ENCODE data around the gene DISC1.
A peak's percentile ranks its signal among the peaks of the same experiment; 100 is the strongest.
"Not testable (repeated sequence)": the region's sequence is repeated elsewhere in the genome, so short reads cannot be mapped to it uniquely, and the experiment has no call there.

DISC1 gene

GRCh38 chr1:231634323-231635013 lies 7.9 kb downstream of the DISC1 start:
- FAIRE-seq: no peak

DNA sequence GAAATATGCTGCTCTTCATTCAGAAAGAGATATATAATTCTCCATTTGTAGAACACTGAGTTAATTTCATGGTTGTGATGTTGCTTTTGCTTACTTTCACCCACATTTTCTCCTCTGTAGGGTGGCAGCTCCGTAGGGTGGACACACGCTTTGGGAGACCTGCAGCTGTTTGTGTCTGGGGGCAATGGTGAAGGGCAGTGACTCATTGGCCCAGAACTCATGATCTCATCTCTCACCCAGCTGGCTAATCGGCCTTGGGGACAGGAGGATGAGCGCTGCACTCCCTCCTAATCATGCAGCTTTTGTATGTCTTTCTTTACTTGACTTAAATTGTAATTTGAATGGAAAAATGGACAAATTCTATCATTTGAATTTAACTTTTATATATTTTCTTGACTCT lies 9.6 kb downstream of the DISC1 start:
- FAIRE-seq (peak; percentile 91), DNase-seq (ENCODE audit: insufficient read length, low spot score) (peak; percentile 78)

More at GRCh38 chr1:231634323-231635013, 7.9 kb downstream of the DISC1 start:
- DNase-seq (ENCODE audit: insufficient read length, low spot score): no peak

DNA sequence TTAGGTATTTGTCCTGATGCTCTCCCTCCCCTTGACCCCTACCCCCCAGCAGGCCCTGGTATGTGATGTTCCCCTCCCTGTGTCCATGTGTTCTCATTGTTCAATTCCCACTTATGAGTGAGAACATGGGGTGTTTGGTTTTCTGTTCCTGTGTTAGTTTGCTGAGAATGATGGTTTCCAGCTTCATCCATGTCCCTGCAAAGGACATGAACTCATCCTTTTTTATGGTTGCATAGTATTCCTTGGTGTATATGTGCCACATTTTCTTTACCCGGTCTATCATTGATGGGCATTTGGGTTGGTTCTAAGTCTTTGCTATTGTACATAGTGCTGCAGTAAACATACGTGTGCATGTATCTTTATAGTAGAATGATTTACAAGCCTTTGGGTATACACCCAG lies 10.3 kb downstream of the DISC1 start:
- not testable (repeated sequence) for DNase-seq (ENCODE audit: insufficient read length, low spot score); FAIRE-seq

- DNase-seq (ENCODE audit: insufficient read length, low spot score) (no peak), FAIRE-seq (no peak)
These were observed 12.1 kb downstream of the DISC1 start for GRCh38 chr1:231638647-231639046.

GRCh38 chr1:231639819-231640218 lies 13.2 kb downstream of the DISC1 start:
- no peak for DNase-seq (ENCODE audit: insufficient read length, low spot score)
- no peak for FAIRE-seq

DNA sequence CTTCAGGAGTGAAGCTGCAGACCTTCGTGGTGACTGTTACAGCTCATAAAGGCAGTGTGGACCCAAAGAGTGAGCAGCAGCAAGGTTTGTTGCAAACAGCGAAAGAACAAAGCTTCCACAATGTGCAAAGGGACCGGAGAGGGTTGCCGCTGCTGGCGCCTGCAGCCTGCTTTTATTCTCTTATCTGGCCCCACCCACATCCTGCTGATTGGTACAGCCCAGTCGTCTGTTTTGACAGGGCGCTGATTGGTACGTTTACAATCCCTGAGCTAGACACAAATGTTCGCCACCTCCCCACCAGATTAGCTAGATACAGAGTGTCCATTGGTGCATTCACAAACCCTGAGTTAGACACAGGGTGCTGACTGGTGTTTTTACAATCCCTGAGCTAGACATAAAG lies 14.9 kb downstream of the DISC1 start:
- DNase-seq (ENCODE audit: insufficient read length, low spot score); FAIRE-seq: not testable (repeated sequence)

DNA sequence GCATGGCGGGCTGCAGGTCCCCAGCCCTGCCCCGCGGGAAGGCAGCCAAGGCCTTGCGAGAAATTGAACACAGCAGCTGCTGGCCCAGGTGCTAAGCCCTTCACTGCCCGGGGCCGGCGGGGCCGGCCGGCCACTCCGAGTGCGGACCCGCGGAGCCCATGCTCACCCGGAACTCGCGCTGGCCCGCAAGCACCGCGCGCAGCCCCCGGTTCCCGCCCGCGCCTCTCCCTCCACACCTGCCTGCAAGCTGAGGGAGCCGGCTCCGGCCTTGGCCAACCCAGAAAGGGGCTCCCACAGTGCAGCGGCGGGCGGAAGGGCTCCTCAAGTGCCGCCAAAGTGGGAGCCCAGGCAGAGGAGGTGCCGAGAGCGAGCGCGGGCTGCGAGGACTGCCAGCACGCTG lies 15.5 kb downstream of the DISC1 start:
- DNase-seq (ENCODE audit: insufficient read length, low spot score); FAIRE-seq: not testable (repeated sequence)

- FAIRE-seq (no peak), DNase-seq (ENCODE audit: insufficient read length, low spot score) (no peak)
These were observed 16.0 kb downstream of the DISC1 start for GRCh38 chr1:231642618-231643017.

DNA sequence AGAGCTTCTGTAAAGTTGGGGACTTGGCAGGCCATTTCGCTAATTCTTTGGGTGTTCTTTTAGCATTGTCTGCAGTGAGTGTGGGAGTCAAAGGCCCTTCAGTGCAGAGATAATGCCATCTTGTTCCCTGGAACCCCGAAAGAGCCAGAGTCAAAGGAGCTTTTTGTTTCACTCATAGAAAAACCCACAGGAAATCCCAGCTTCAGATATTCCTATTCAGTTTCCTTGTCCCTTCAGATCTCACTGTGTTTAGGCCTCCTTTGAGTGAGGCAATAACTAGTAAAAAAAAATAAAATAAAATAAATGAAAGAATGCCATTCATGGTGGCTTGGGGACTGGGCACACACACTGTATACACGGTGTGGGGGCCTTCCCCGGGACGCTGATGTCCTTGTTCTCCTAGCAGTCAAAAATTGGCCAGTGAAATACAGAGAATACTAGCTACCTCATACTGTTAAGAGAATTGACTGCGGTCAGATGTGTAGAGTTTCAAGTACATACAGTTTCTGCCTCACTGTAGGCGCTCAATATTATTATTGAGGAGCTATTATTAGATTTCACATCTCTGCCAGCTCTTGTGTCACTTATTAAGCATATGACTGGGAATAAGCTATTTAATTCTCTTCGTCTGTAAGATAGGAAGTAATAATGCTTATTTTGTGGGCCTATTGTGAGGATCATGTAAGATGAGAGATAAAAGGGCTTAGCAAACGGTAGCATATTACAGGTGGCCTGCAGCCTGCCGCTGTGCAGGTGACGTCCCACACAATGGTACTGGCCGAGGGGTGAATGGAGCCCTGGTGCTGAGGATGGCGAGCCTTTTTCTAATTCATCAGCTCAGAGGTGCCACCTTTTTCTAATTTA lies 16.7 kb downstream of the DISC1 start:
- FAIRE-seq (no peak), DNase-seq (ENCODE audit: insufficient read length, low spot score) (no peak)

- DNase-seq (ENCODE audit: insufficient read length, low spot score) (no peak), FAIRE-seq (no peak)
These were observed 17.3 kb downstream of the DISC1 start for GRCh38 chr1:231643935-231644237.

DNA sequence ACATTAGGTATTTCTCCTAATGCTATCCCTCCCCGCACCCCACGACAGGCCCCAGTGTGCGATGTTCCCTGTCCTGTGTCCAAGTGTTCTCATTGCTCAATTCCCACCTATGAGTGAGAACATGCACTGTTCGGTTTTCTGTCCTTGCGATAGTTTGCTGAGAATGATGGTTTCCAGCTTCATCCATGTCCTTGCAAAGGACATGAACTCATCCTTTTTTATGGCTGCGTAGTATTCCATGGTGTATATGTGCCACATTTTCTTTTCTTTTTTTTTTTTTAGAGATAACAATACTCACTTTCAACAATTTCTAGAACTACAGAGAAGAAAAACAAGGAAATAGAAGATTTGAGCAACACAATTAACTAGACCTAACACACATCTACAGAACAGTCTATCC lies 19.0 kb downstream of the DISC1 start:
- FAIRE-seq; DNase-seq (ENCODE audit: insufficient read length, low spot score): not testable (repeated sequence)

- DNase-seq (ENCODE audit: insufficient read length, low spot score); FAIRE-seq: not testable (repeated sequence)
These were observed 19.6 kb downstream of the DISC1 start for GRCh38 chr1:231646165-231646564.

- FAIRE-seq; DNase-seq (ENCODE audit: insufficient read length, low spot score): not testable (repeated sequence)
These were observed 25.2 kb downstream of the DISC1 start for GRCh38 chr1:231651621-231652260.

DNA sequence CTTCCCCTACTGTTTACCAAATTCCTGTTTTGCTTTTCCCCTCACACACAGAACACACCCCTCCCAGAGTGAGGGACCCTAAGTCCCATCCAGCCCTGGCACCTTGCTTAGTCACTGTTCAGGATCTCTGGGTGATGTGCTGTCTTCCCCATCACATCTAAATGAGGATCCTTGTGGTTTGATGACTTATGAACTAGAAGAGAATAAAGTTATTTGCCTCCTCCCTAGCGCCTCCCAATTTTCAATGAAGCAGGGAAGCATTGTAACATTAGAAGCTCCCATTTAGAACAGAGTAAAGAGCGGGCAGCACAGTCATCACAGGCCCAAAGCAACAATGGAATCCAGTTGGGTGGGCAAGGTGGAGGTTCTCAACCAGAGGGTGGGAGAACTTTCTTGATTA lies 27.0 kb downstream of the DISC1 start:
- no peak for DNase-seq (ENCODE audit: insufficient read length, low spot score)
- FAIRE-seq: no peak

DNA sequence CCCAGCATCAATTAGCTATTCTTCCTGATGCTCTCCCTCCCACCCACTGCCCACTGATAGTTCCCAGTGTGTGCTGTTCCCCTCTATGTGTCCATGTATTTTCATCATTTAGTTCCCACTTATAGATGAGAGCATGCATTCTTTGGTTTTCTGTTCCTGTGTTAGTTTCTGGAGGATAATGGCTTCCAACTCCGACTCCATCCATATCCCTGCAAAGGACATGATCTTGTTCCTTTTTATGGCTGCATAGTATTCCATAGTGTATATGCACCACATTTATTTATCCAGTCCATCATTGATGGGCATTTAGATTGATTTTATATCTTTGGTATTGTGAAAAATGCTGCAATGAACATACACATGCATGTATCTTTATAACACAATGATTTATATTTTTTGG lies 30.2 kb downstream of the DISC1 start:
- DNase-seq (ENCODE audit: insufficient read length, low spot score) (no peak), FAIRE-seq (no peak)

- DNase-seq (ENCODE audit: insufficient read length, low spot score); FAIRE-seq: not testable (repeated sequence)
These were observed 31.6 kb downstream of the DISC1 start for GRCh38 chr1:231658223-231658622.

DNA sequence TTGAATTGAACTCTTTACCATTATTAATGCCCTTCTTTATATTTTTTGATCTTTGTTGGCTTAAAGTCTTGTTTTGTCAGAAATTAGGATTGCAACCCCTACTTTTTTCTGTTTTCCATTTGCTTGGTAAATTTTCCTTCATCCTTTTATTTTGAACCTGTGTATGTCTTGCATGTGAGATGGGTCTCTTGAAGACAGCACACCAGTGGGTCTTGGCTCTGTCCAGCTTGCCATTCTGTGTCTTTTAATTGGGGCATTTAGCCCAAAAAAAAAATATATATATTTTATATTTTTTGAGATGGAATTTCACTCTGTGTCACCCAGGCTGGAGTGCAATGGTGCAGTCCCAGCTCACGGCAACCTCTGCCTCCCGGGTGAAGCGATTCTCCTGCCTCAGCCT lies 33.6 kb downstream of the DISC1 start:
- no peak for DNase-seq (ENCODE audit: insufficient read length, low spot score)
- FAIRE-seq: no peak

DNA sequence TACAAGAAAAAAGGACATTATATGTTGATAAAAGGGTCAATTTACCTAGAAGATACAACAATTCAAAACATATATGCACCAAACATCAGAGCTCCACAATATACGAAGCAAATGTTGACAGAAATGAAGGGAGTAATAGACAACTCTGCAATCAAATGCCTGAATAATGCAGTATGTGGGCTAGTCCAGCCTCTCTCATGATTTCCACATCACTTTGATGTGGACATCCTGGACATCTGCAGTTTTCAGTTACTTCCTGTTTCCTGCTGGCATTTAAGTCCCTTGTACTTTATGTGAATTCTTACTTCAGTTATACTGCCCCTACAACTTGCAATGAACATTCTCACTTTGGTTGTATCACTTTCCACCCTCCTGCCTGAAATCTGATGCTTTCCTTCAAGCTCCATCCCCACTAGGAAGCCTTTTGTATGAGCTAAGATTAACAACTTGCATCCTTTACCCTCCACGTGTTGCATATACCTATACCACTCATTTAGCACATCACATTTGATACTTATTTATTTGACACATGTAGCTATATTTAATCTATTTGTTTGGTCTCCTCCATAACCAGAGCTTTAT lies 36.7 kb downstream of the DISC1 start:
- FAIRE-seq (no peak), DNase-seq (ENCODE audit: insufficient read length, low spot score) (no peak)

DNA sequence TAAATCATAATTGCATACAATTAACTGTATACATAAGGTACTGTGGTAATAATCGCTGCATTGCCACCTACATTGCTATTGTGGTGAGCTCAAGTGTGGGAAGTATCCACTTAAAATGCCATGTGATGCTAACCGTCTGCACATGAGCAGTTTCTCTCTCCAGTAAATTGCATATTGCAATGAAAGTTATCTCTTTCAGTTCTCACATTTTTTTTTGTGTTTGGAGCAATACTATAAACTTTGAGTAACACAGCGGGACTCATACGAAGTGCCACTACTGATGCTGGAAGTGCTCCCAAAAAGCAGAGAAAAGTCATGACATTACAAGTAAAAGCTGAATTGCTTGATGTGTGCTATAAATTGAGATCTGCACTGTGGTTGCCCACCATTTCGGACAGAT lies 38.5 kb downstream of the DISC1 start:
- FAIRE-seq (no peak), DNase-seq (ENCODE audit: insufficient read length, low spot score) (no peak)

DNA sequence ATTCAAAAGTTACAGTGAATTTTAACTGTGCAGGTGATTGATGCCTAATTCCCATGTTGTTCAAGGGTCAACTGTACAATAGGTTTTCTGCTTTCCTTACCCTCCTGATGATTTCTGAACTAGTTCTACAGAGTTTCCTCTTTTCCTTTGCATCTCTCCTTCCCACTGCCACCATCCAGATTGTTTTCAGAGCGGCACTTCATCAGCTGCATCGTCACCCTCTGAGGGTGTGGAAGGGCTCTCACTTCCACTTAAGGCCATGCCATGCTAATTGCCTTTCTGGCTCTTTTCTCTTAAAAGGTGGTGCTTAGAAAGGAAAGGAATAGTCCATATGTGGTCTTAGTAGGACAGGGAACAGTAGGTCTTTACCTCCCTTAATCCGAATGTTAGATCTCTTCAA lies 39.1 kb downstream of the DISC1 start:
- no peak for DNase-seq (ENCODE audit: insufficient read length, low spot score)
- no peak for FAIRE-seq

Measured in HTR-8/SVneo (cell line).